PC-9 (cell line): ENCODE results near the gene PDIA5.

Source experiments
- CTCF ChIP-seq: fragments of 200-600 bp; sonication (generic); conservative IDR thresholded peaks from 2 replicates; pipeline ENCODE4 v1.6.1; 2017; ENCODE audit warnings: mixed run types, antibody characterized with exemption, mild to moderate bottlenecking, moderate library complexity
- EZH2 ChIP-seq: fragments of 200-600 bp; sonication (generic); IDR thresholded peaks from 2 replicates; pipeline ENCODE4 v1.8.0; 2017; ENCODE audit warnings: antibody characterized with exemption, low read depth

- TF ChIP-seq CTCF (no peak), EZH2 (no peak)
Measured at GRCh38 chr3:123147754-123148535, 81.1 kb downstream of the PDIA5 start.
